ENCODE results near the gene SUCNR1. TPM values are rescaled to one million over a fixed set of nuclear protein-coding genes. Genes with fewer than 3 reads are reported as not detected.
A peak's percentile ranks its signal among the peaks of the same experiment; 100 is the strongest.
"Not testable (repeated sequence)": the region's sequence is repeated elsewhere in the genome, so short reads cannot be mapped to it uniquely, and the experiment has no call there.

Gene SUCNR1
- polyA plus RNA-seq, 5 donors, result 0.10 to 0.30 (median 0.14) TPM

- no peak for DNase-seq
Measured at GRCh38 chr3:151900884-151901643, 27.6 kb downstream of the SUCNR1 start.

DNA sequence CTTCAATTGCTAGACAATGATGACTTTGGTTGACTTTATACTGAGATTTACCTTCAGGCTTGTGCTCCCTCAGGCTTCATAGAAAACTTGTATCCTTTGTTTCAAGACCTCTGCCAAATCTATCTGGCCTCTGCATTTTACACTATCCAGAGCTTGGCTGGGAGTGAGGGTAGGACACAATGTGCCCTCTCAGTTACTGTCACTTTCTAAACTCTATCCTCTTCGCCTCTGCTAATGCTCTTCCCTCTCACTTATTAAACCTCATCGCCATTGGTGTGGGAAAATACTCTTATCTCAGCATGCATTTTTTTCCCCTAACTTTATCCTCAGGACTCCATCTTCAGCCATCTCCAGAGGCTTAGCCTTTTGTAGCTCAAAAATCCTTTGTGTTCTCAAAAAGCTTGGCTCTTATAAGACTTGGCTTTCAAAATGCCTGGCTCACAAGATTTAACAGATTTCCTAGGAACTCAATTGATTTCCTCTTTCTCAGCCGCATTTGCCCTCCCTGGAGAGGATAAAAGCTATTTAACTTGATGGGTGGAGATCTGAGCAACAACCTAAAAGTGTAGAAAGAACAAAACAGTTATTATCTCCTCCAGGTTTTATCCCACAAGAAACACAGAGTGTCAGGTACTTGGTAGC, 28.3 kb downstream of the SUCNR1 start:
- DNase-seq, result no peak

DNA sequence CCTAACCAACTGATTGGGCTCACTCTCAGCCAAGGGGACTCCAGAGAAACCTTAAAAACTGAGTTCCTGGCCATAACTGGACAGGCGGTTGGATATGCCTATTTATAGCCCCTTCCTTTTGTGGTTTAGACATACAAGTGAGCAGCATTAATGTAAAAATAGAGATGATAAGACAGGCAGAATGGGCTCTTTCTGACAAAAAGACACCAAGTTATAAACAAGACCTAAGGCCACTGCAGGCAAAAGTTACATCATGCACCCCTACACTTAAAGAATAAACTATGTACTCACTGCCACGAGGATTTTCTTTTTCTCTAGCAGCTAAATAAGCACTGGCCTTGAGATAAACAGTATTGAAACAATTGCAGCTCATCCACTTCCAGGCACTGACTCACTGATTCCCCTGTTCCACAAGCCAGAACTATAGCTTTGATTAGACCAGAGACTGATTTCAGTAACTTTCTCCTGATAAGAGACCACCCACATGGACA, 30.1 kb downstream of the SUCNR1 start:
- no peak for DNase-seq

DNA sequence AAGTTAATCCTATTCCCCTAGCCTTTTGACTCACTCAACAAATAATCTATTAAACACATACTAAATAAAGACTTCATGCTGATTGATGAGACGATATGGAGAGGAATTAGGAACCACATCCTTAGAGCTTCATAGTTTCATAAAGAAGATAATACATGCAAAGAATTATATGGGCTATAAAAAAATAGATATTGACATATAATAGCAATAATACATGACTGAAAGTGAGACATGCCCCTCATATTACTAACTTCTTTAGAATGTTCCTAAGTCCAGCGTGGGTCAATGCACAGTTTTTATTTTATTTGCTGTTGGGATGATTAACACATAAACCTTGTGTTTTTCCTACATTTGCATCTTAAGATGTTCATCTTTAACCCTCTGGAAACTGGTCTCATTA, 32.2 kb downstream of the SUCNR1 start:
- DNase-seq, result no peak

DNA sequence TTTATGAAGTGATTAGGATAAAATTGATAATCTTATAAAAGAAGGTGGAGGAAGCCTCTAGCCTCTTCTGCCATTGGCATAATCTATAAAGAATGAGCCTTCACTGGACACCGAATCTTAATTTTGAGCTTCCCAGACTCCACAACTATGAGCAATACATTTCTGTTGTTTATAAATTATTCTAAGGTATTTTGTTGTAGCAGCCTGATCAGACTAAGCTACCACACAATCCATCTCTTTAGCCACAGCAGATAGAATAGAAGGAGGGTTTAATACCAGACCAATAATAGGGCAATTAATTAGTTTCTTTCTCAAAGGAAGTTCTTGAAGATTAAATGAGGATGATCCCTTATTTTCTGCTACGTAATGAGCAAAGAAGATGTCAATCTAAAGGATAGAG, 33.3 kb downstream of the SUCNR1 start:
- DNase-seq, result no peak

GRCh38 chr3:151908399-151908798, 35.0 kb downstream of the SUCNR1 start:
- DNase-seq, result no peak

- DNase-seq, result no peak
Measured at GRCh38 chr3:151909681-151910405, 36.4 kb downstream of the SUCNR1 start.

GRCh38 chr3:151911462-151911861, 38.0 kb downstream of the SUCNR1 start:
- no peak for DNase-seq

GRCh38 chr3:151912028-151912427, 38.6 kb downstream of the SUCNR1 start:
- DNase-seq, result no peak

DNA sequence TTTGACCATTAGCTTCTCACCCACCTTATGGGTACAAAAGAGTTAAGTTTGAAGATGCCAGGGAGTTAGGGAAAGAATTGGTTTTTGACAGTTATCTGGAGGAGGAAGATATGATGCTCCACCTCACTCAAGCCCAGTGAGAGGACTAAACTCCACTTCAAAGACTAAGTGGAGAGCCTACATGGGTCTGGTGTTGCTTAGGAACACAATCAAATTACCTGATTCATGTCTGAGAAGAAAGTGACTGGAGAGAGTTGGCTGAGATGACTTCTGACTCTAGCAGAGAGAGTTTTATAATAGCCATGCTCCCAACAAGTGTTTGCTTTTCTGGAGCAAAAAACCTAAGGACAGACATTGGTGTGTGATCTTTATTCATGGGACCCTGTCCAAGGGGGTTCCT, 43.3 kb downstream of the SUCNR1 start:
- no peak for DNase-seq

DNA sequence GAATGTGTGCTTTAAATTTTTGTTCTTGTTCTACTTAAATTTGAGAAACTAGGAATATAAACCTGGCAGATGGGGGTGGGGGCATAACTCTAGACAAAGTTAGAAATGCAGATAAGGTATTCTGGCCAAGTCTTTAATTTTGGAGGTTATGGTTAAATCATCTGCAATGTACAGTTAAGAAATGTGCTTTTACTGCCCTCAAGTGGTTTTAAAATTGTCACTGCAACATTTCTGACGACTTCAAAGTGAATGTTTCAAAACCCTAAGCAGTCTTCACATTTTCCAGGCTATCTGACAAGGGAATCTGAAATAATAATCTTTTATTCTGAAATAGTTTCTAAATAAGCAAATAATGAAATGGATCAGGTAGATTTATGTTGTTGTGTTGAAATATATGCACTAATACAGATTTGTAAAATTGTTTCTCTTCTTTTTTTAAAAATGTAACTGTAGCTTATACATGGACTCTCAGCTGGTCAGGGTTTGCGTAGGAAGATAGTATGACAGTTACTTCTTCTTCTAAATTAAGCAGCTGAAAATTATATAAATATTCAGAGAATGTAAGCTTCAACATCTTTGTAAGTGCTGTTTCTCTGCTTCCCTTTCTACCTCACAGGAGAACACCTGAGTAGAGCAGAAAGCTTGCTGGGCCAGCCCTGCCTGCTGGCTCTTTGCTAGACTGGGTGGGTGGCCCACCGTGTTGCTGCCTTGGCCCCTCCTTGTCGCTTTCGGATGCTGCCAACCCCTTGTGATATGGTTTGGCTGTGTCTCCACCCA, 45.0 kb downstream of the SUCNR1 start:
- DNase-seq, result peak; percentile 30 to 48

- DNase-seq, result no peak
Measured at GRCh38 chr3:151919030-151919328, 45.5 kb downstream of the SUCNR1 start.

- DNase-seq, result no peak
Measured at GRCh38 chr3:151919446-151919845, 46.0 kb downstream of the SUCNR1 start.

DNA sequence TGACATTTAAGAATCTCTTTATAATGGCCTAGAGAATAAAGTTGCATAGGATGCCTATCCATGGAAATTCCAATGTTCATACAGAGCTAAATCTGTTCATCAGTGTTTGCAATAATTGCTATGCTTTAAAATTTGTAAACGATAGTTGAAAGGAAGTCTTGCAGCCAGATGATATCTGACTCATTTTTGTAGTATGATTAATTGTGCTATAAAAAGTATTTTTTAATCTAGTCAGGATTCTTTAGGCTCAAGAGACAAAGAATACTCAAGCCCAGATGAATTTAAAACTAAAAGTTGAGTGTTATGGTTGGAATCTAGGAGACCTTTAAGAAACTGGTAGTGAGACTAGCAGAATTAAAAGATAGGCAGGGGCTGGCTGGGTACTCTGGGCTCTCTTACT, 50.5 kb downstream of the SUCNR1 start:
- no peak for DNase-seq

DNA sequence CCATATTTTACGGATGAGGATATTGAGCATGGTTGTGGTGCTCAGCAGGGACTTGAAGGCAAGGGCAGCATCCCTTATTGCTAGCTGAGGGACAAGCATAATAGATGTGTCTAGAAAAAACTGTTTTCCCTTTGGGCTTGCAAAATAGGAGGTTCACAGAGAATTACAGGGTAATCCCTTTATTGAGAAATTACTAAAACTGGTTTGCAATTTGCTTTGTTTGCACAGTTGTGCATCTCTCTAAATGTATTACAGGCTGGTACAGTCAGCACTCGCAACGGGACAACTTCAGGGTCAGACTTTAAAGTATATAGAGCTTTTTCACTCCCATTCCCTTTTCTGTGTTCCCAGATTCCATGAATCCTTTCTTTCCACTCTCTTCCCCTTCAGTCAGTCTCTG, 51.3 kb downstream of the SUCNR1 start:
- DNase-seq, result no peak

DNA sequence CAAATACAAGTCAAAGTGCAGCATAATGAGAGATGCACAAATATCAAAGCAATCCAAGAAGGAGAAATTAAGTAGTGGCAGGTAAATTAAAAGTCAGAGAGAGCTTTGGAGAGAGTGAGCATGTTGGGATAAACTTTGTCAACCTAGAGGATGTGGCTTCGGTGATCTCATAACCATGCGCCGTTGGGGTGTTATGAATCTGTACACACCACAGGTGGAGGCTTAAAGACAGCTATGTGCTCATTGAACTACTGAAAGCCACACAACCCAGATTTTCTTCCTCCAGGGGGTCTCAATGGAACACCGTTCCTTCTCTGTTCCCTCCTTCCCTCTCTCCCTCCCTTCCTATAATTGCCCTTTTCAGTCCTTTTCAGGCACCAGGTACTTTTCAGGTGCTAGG, 52.0 kb downstream of the SUCNR1 start:
- DNase-seq, result no peak

GRCh38 chr3:151925876-151926275, 52.4 kb downstream of the SUCNR1 start:
- DNase-seq, result no peak

DNA sequence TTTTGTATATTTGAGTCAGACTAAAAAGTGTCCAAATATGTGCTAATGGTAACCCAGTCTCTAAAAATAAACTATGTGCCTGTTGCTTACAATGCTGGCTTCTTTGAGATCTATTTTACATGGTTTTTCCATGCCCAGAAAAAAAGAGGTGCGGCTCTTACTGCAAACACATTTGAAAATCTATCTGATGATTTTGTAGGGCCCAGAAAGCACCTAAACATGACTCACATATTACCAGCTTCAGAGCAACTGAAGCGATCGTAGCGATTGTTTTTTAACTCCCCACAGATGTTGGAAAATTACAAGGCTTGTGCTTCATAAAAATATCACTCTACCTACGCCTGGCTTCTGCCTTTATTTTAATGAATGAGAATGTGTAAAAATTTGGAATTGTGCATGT, 53.5 kb downstream of the SUCNR1 start:
- no peak for DNase-seq

DNA sequence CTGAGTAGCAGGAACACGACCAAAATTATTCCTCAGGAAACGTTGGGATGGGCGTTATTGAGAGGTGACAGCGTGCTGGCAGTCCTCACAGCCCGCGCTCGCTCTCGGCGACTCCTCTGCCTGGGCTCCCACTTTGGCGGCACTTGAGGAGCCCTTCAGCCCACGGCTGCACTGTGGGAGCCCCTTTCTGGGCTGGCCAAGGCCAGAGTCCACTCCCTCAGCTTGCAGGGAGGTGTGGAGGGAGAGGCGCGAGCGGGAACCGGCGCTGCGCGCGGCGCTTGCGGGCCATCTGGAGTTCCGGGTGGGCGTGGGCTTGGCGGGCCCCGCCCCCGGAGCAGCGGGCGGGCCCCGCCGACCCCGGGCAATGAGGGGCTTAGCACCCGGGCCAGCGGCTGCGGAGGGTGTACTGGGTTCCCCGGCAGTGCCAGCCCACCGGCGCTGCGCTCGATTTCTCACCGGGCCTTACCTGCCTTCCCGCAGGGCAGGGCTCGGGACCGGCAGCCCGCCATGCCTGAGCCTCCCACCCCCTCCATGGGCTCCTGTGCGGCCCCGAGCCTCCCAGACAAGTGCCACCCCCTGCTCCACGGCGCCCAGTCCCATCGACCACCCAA, 54.6 kb downstream of the SUCNR1 start:
- not testable (repeated sequence) for DNase-seq

DNA sequence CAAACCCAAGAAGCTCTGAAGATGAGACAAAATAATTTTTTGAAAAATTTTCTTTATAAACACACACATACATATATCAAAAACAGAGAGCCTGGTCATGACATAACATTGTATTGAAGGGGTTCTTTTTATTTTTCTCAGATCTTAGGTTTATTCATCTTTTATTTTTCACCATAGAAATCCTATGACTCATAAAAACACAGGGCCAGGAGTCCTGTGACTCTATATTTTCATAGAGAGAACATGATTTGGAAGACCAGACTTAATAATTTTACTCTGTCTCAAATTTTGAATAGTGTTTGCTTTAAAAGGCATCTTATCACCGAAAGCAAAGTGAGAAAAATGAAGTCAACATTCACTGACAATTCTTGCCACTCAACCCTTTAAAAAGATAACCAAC, 57.7 kb downstream of the SUCNR1 start:
- no peak for DNase-seq

GRCh38 chr3:151933234-151933853, 59.9 kb downstream of the SUCNR1 start:
- no peak for DNase-seq

Measured in right lung (tissue), 5 donors.